ENCODE data around the gene TMEM38B.

- no peak for TF ChIP-seq POLR2AphosphoS5 (IDR thresholded peaks at IDR 0.05)
- no peak for TF ChIP-seq CTCF (IDR thresholded peaks at IDR 0.05)
- TF ChIP-seq EP300 (IDR thresholded peaks at IDR 0.05), result no peak
These were observed 41.0 kb downstream of the TMEM38B start for GRCh38 chr9:105735366-105735765.
